ENCODE data around the gene WDR86.

GRCh38 chr7:151342811-151343210 lies 67.0 kb downstream of the WDR86 start:
- TF ChIP-seq POLR2A (IDR thresholded peaks at IDR 0.05) (no peak), CTCF (IDR thresholded peaks at IDR 0.05) (no peak)
